HG02642 (cell line): ENCODE measurements around the gene SLC45A1.
"Not testable (repeated sequence)": the region's sequence is repeated elsewhere in the genome, so short reads cannot be mapped to it uniquely, and the experiment has no call there.

ENCODE experiments used
- ATAC-seq: cut with Tn5 transposase; IDR thresholded peaks from one replicate; pipeline ENCODE4 v1.9.1; 2021; ENCODE audit warnings: mild to moderate bottlenecking; ENCODE audit not compliant: unreplicated experiment, poor library complexity

The SLC45A1 gene

GRCh38 chr1:8364528-8365442 lies 46.9 kb downstream of the SLC45A1 start:
- no peak for ATAC-seq

- ATAC-seq: no peak
Measured at GRCh38 chr1:8365661-8366362, 47.9 kb downstream of the SLC45A1 start.

- ATAC-seq: no peak
Measured at GRCh38 chr1:8367571-8368194, 49.8 kb downstream of the SLC45A1 start.

GRCh38 chr1:8368956-8369639 lies 51.2 kb downstream of the SLC45A1 start:
- ATAC-seq: no peak

GRCh38 chr1:8370046-8370881 lies 52.4 kb downstream of the SLC45A1 start:
- no peak for ATAC-seq

GRCh38 chr1:8370905-8371315 lies 53.0 kb downstream of the SLC45A1 start:
- ATAC-seq: no peak

GRCh38 chr1:8371372-8371991 lies 53.6 kb downstream of the SLC45A1 start:
- no peak for ATAC-seq

GRCh38 chr1:8373125-8373524 lies 55.2 kb downstream of the SLC45A1 start:
- ATAC-seq: no peak

GRCh38 chr1:8373581-8374241 lies 55.8 kb downstream of the SLC45A1 start:
- no peak for ATAC-seq

GRCh38 chr1:8374356-8374755 lies 56.4 kb downstream of the SLC45A1 start:
- no peak for ATAC-seq

- ATAC-seq: no peak
Measured at GRCh38 chr1:8374812-8375211, 56.9 kb downstream of the SLC45A1 start.

- no peak for ATAC-seq
Measured at GRCh38 chr1:8376358-8376840, 58.5 kb downstream of the SLC45A1 start.

GRCh38 chr1:8377271-8377981 lies 59.5 kb downstream of the SLC45A1 start:
- no peak for ATAC-seq

- ATAC-seq: no peak
Measured at GRCh38 chr1:8378178-8378577, 60.3 kb downstream of the SLC45A1 start.

- no peak for ATAC-seq
Measured at GRCh38 chr1:8378981-8379470, 61.1 kb downstream of the SLC45A1 start.

GRCh38 chr1:8379513-8380186 lies 61.7 kb downstream of the SLC45A1 start:
- ATAC-seq: no peak

GRCh38 chr1:8380310-8380709 lies 62.4 kb downstream of the SLC45A1 start:
- not testable (repeated sequence) for ATAC-seq
